A549 (cell line): ENCODE results near the gene INHBC. TPM values are rescaled to one million over a fixed set of nuclear protein-coding genes. Genes with fewer than 3 reads are reported as not detected.

ENCODE experiments used
- ATAC-seq, 2 experiments: fragments of 200-7000 bp in 1 of 2; fragments of >200 bp in 1 of 2; cut with Nextera tagmentation in 1 of 2; cut with Tn5 transposase in 1 of 2; 3 replicates each; pipeline versions ENCODE4 v1.8.0 to v1.9.1; 2018 to 2020; ENCODE audit warnings: mild to moderate bottlenecking in 1 of 2, moderate library complexity in 1 of 2
- CTCF ChIA-PET: fragments of 300-600 bp; sonication (Branson Sonifier 250); formaldehyde crosslinking; extraction: SDS; loops from one replicate; lab custom pipeline; 2021; ENCODE audit warnings: antibody characterized with exemption, inconsistent platforms; lab: Yijun Ruan, JAX
- POLR2A ChIA-PET: fragments of 350-600 bp; formaldehyde crosslinking; extraction: SDS; loops from one replicate; lab custom pipeline; 2021; ENCODE audit warnings: antibody characterized with exemption, inconsistent platforms; lab: Yijun Ruan, JAX
- DNase-seq, 2 experiments: peaks; one replicate each; pipeline versions ENCODE4 v3.0.0 to v3.0.0-alpha.2; 2011 to 2016; ENCODE audit warnings: low read depth in 1 of 2, low spot score in 1 of 2
- FAIRE-seq: peaks from 2 replicates; lab custom pipeline; 2011; peaks lifted over from hg19 to GRCh38; lab: Jason Lieb, UNC
- H3K27ac ChIP-seq, 2 experiments: fragments of >200 bp; sonication (Bioruptor Twin); formaldehyde crosslinking; 3 replicates each; pipeline ENCODE4 v1.5.1; 2016 to 2017
- H3K4me1 ChIP-seq: fragments of >200 bp; sonication (Bioruptor Twin); formaldehyde crosslinking; 3 replicates; pipeline ENCODE4 v1.6.1; 2016
- H3K4me2 ChIP-seq: fragments of >200 bp; sonication (Bioruptor Twin); formaldehyde crosslinking; 3 replicates; pipeline ENCODE4 v1.6.1; 2016
- H3K4me3 ChIP-seq: fragments of >200 bp; sonication (Bioruptor Twin); formaldehyde crosslinking; 3 replicates; pipeline ENCODE4 v1.5.1; 2016
- H3K9me3 ChIP-seq: fragments of >200 bp; sonication (Bioruptor Twin); formaldehyde crosslinking; 3 replicates; pipeline ENCODE4 v1.6.1; 2016
- CBX2 ChIP-seq: fragments of 200-600 bp; sonication (generic); IDR thresholded peaks from 2 replicates; pipeline ENCODE4 v1.6.1; 2016; ENCODE audit warnings: low read depth, mild to moderate bottlenecking, borderline replicate concordance
- EP300 ChIP-seq, 2 experiments: fragments of >200 bp; sonication (Bioruptor Twin); formaldehyde crosslinking; IDR thresholded peaks; 2 replicates in 1 of 2; 3 replicates in 1 of 2; pipeline ENCODE4 v1.6.1; 2016 to 2017
- FOSB ChIP-seq: fragments of 250-450 bp; sonication (Bioruptor Pico); IDR thresholded peaks from 2 replicates; pipeline ENCODE4 v1.5.0; 2020; ENCODE audit warnings: mild to moderate bottlenecking, moderate library complexity
- HEYL ChIP-seq: fragments of 250-450 bp; sonication (Bioruptor Pico); IDR thresholded peaks from 2 replicates; pipeline ENCODE4 v1.8.0; 2021; ENCODE audit warnings: mild to moderate bottlenecking, moderate library complexity
- NPAS2 ChIP-seq: fragments of 250-450 bp; sonication (Bioruptor Pico); IDR thresholded peaks from 2 replicates; pipeline ENCODE4 v1.8.0; 2022; ENCODE audit warnings: mild to moderate bottlenecking, moderate library complexity, borderline replicate concordance
- NR3C1 ChIP-seq: fragments of >200 bp; sonication (Bioruptor Twin); formaldehyde crosslinking; IDR thresholded peaks from 3 replicates; pipeline ENCODE4 v1.6.1; 2017
- PHF8 ChIP-seq: fragments of 200-600 bp; sonication (generic); IDR thresholded peaks from 2 replicates; pipeline ENCODE4 v1.6.1; 2016; ENCODE audit warnings: low read depth, mild to moderate bottlenecking, antibody characterized with exemption, moderate library complexity, borderline replicate concordance
- POLR2A ChIP-seq: IDR thresholded peaks from 2 replicates; pipeline ENCODE4 v1.6.1; 2012; ENCODE audit warnings: mild to moderate bottlenecking, low read length
- POLR2AphosphoS2 ChIP-seq: conservative IDR thresholded peaks from 2 replicates; pipeline ENCODE4 v1.6.1; 2012; ENCODE audit warnings: low read length, improper control_type of control experiment, inconsistent platforms
- RARB ChIP-seq: fragments of 250-450 bp; sonication (Bioruptor Pico); IDR thresholded peaks from 2 replicates; pipeline ENCODE4 v1.8.0; 2021; ENCODE audit warnings: mild to moderate bottlenecking, moderate library complexity
- RFX5 ChIP-seq: fragments of 450-650 bp; IDR thresholded peaks from 2 replicates; pipeline ENCODE4 v1.7.1; 2014; ENCODE audit warnings: antibody characterized with exemption, mild to moderate bottlenecking, moderate library complexity
- ZC3H11A ChIP-seq: fragments of 450-650 bp; IDR thresholded peaks from 2 replicates; pipeline ENCODE4 v1.6.1; 2014; ENCODE audit warnings: antibody characterized with exemption, mild to moderate bottlenecking
- ZSCAN20 ChIP-seq: fragments of 250-450 bp; sonication (Bioruptor Pico); IDR thresholded peaks from 2 replicates; pipeline ENCODE4 v1.8.0; 2022; ENCODE audit warnings: mild to moderate bottlenecking, moderate library complexity
- WGBS: methylation state at CpG from one replicate; pipeline ENCODE4 v1.1.6; 2017; ENCODE audit errors: missing lambda C conversion rate; 5-methylcytosine and 5-hydroxymethylcytosine counted together
- polyA plus RNA-seq, 4 experiments: library from polyadenylated mRNA; depleted of rRNA in 3 of 4; stranded (reverse); fragments of >200 nt; fragmentation: RNase III in 1 of 4; extraction: RNeasy Plus Mini Kit Qiagen cat#74134 plus additional on column Dnase treatment in 1 of 4; gene quantifications; 2 replicates in 3 of 4; 3 replicates in 1 of 4; pipeline ENCODE4 v1.2.3, GENCODE V29; 2011 to 2017
- TF ChIP-seq, protein P1 (sequence below): fragments of 250-450 bp; sonication (Bioruptor Pico); IDR thresholded peaks from 2 replicates; pipeline ENCODE4 v1.5.0; 2021; ENCODE audit warnings: mild to moderate bottlenecking, moderate library complexity, borderline replicate concordance
- TF ChIP-seq, protein P2 (sequence below): IDR thresholded peaks from 2 replicates; pipeline ENCODE4 v1.6.1; 2012
- TF ChIP-seq, protein P3 (sequence below): fragments of >200 bp; sonication (Bioruptor Twin); formaldehyde crosslinking; IDR thresholded peaks from 3 replicates; pipeline ENCODE4 v1.5.1; 2016
- TF ChIP-seq, protein P4 (sequence below): fragments of 250-450 bp; sonication (Bioruptor Pico); IDR thresholded peaks from 2 replicates; pipeline ENCODE4 v1.5.0; 2020; ENCODE audit warnings: low read depth, mild to moderate bottlenecking, moderate library complexity
- TF ChIP-seq, protein P5 (sequence below): IDR thresholded peaks from 2 replicates; pipeline ENCODE4 v1.6.1; 2012

INHBC gene
- polyA plus RNA-seq, 2 of the 4 experiments (the other 2 are of a cell fraction), result 0.08 TPM; not detected in 1

DNA sequence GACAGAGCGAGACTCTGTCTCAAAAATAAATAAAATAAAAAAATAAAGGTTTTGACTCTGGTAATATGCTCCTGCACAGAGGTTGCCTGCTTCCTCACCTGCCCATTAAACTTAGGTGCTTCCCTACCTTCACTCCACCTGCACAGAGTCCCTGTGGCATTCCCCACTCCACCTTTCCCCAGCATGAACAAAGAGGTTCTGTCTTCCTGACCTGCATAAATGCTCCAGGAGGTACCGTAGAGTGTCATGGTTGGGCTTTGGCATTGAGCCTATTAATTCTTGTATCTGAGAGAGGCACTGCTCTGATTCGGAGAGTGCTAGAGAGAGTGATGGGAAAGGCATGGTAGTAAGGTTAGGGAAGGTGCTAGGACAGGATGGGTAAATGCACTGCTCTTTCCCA, 38.8 kb downstream of the INHBC start:
- Histone ChIP-seq H3K4me1 (peaks cover 12% of the 10 kb centered on the region; the same call in 2 of the 3 replicates), H3K4me3 (no peak overlapping the region), H3K27ac (no peak overlapping the region), H3K9me3 (no peaks in the 10 kb centered on the region), H3K4me2 (no peak overlapping the region)
- TF ChIP-seq PHF8 (no peak), POLR2AphosphoS2 (no peak), FOSB (no peak)
- TF ChIP-seq, protein P1, sequence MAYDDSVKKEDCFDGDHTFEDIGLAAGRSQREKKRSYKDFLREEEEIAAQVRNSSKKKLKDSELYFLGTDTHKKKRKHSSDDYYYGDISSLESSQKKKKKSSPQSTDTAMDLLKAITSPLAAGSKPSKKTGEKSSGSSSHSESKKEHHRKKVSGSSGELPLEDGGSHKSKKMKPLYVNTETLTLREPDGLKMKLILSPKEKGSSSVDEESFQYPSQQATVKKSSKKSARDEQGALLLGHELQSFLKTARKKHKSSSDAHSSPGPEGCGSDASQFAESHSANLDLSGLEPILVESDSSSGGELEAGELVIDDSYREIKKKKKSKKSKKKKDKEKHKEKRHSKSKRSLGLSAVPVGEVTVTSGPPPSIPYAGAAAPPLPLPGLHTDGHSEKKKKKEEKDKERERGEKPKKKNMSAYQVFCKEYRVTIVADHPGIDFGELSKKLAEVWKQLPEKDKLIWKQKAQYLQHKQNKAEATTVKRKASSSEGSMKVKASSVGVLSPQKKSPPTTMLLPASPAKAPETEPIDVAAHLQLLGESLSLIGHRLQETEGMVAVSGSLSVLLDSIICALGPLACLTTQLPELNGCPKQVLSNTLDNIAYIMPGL (CRISPR knock-in tag), result no peak
- ChIA-PET POLR2A (no interaction called here), CTCF (interaction anchor here (1.5 to 19.9 kb wide), 5 partner anchors 11 to 40 kb away, joined by 4 to 240 read pairs (median 9); partner anchors contain the start of genes GLI1 and MARS1)
- FAIRE-seq (no peak), ATAC-seq (no peak), DNase-seq (no peak)
- WGBS, result 64% methylated on average over 3 of the region's 3 CpGs

DNA sequence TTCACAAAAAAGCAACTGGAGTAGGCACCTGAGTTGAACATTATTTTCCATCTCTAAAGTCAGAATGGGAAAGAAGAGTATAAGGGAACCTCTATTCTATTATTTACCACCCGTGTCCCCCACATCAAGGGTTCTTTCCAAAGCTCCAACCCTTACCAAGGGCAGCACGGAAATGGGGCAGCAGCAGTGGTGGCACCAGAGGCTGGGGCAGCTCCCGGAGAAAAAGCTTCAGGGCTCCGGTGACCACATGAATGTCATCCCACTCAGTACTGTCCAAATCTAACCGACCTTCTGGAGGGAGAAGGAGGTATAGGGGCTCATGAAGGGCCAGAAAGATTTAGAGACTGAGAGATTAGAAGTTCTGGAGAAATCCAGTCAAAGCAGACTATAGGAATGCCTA, 39.3 kb downstream of the INHBC start:
- H3K4me3 ChIP-seq, result no peak overlapping the region
- H3K4me1 ChIP-seq, result peaks cover 14% of the 10 kb centered on the region; the same call in 2 of the 3 replicates
- DNase-seq (no peak), ATAC-seq (no peak), FAIRE-seq (no peak)
- CTCF ChIA-PET, result interaction anchor here (1.7 to 19.9 kb wide), 4 partner anchors 12 to 21 kb away, joined by 6 to 240 read pairs (median 10); partner anchors contain the start of genes GLI1 and MARS1
- H3K4me2 ChIP-seq, result no peak overlapping the region
- no peaks in the 10 kb centered on the region for H3K9me3 ChIP-seq
- 60% methylated on average over 5 of the region's 5 CpGs for WGBS
- H3K27ac ChIP-seq, result no peak overlapping the region
- TF ChIP-seq, protein P2, sequence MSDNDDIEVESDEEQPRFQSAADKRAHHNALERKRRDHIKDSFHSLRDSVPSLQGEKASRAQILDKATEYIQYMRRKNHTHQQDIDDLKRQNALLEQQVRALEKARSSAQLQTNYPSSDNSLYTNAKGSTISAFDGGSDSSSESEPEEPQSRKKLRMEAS, result no peak
- POLR2A ChIA-PET, result no interaction called here

DNA sequence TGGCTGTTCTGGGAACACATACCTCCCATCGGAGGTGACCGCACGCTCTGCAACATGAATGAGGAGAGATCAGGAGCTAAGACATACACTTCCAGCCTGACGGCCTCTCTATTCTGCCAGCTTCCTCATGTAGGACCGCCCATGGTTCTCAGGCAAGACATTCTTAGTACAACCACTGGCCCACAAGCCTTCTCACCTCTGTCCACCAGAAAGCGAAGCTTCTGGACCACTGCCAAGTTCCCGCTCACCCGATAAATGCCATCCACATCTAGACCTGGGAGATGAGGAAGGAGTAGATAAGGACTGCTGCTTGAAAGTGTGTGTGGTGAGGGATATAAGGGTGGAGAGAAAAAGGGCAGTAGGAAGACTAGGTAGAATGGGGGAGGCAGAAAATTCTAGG, 39.8 kb downstream of the INHBC start:
- 83% methylated on average over 8 of the region's 8 CpGs for WGBS
- TF ChIP-seq NPAS2 (CRISPR knock-in tag) (no peak), EP300 (IDR thresholded peaks at IDR 0.05) (no peak)
- TF ChIP-seq, all 56 proteins: peak for 0
- H3K4me1 ChIP-seq, result peaks cover 14% of the 10 kb centered on the region; the same call in 2 of the 3 replicates
- ChIA-PET POLR2A (no interaction called here), CTCF (interaction anchor here (1.0 to 19.9 kb wide), 5 partner anchors 11 to 22 kb away, joined by 6 to 240 read pairs (median 9); partner anchors contain the start of genes GLI1 and MARS1)
- no peak overlapping the region for H3K4me2 ChIP-seq
- no peaks in the 10 kb centered on the region for H3K9me3 ChIP-seq
- ATAC-seq, result peak in 1 of 2 experiments; percentile 5; a peak in 1 of 6 replicates
- H3K27ac ChIP-seq, result no peak overlapping the region
- DNase-seq, result no peak
- no peak overlapping the region for H3K4me3 ChIP-seq
- FAIRE-seq, result no peak

DNA sequence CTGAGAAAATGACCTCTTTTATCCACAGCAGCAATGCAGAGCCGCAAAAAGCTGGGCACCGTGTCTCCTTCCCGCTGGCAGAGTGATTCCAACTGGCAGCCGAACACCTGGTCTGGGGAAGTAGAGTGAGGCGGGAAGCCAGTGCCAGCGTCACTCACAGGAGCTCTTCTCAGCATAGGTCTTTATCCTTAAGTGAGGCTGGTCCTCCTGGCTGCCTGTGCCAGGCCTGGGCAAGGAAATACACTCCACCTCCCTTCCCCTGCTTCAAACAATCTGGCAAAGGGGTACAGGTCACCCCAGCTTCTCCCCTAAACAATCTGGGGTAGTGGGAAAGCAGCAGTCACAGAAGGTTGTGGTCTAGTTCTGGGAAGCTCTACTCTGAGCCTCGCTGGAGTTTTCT, 40.3 kb downstream of the INHBC start:
- WGBS, result 84% methylated on average over 7 of the region's 7 CpGs
- ChIA-PET CTCF (interaction anchor here (1.0 to 19.9 kb wide), 5 partner anchors 11 to 22 kb away, joined by 6 to 240 read pairs (median 9); partner anchors contain the start of genes GLI1 and MARS1), POLR2A (no interaction called here)
- TF ChIP-seq, protein P3, sequence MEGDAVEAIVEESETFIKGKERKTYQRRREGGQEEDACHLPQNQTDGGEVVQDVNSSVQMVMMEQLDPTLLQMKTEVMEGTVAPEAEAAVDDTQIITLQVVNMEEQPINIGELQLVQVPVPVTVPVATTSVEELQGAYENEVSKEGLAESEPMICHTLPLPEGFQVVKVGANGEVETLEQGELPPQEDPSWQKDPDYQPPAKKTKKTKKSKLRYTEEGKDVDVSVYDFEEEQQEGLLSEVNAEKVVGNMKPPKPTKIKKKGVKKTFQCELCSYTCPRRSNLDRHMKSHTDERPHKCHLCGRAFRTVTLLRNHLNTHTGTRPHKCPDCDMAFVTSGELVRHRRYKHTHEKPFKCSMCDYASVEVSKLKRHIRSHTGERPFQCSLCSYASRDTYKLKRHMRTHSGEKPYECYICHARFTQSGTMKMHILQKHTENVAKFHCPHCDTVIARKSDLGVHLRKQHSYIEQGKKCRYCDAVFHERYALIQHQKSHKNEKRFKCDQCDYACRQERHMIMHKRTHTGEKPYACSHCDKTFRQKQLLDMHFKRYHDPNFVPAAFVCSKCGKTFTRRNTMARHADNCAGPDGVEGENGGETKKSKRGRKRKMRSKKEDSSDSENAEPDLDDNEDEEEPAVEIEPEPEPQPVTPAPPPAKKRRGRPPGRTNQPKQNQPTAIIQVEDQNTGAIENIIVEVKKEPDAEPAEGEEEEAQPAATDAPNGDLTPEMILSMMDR, result no peak
- no peak for TF ChIP-seq ZSCAN20 (CRISPR knock-in tag)
- no peak for TF ChIP-seq HEYL (CRISPR knock-in tag)
- TF ChIP-seq, protein P1 (CRISPR knock-in tag), result no peak
- no peak for TF ChIP-seq ZC3H11A
- no peak for TF ChIP-seq CBX2
- TF ChIP-seq RARB (CRISPR knock-in tag), result no peak
- no peak for TF ChIP-seq NPAS2 (CRISPR knock-in tag)
- TF ChIP-seq, protein P4, sequence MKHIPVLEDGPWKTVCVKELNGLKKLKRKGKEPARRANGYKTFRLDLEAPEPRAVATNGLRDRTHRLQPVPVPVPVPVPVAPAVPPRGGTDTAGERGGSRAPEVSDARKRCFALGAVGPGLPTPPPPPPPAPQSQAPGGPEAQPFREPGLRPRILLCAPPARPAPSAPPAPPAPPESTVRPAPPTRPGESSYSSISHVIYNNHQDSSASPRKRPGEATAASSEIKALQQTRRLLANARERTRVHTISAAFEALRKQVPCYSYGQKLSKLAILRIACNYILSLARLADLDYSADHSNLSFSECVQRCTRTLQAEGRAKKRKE (CRISPR knock-in tag), result no peak
- TF ChIP-seq, protein P5, sequence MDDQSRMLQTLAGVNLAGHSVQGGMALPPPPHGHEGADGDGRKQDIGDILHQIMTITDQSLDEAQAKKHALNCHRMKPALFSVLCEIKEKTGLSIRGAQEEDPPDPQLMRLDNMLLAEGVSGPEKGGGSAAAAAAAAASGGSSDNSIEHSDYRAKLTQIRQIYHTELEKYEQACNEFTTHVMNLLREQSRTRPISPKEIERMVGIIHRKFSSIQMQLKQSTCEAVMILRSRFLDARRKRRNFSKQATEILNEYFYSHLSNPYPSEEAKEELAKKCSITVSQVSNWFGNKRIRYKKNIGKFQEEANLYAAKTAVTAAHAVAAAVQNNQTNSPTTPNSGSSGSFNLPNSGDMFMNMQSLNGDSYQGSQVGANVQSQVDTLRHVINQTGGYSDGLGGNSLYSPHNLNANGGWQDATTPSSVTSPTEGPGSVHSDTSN, result no peak
- no peak for TF ChIP-seq RFX5
- TF ChIP-seq NR3C1, result no peak
- TF ChIP-seq POLR2A, result no peak
- Histone ChIP-seq H3K4me2 (no peak overlapping the region), H3K4me3 (no peak overlapping the region), H3K27ac (no peak overlapping the region), H3K4me1 (peaks cover 14% of the 10 kb centered on the region; the same call in 2 of the 3 replicates), H3K9me3 (no peaks in the 10 kb centered on the region)
- ATAC-seq, result peak in 1 of 2 experiments; percentile 7; a peak in 1 of 6 replicates
- no peak for DNase-seq
- FAIRE-seq, result no peak
